Measurements from ENCODE around the gene PPP1R1B. TPM values are rescaled to one million over a fixed set of nuclear protein-coding genes. Genes with fewer than 3 reads are reported as not detected.

PPP1R1B gene
- total RNA-seq, 4 donors from 2014 or later: 2.7 to 12.2 (median 8.6) TPM

DNA sequence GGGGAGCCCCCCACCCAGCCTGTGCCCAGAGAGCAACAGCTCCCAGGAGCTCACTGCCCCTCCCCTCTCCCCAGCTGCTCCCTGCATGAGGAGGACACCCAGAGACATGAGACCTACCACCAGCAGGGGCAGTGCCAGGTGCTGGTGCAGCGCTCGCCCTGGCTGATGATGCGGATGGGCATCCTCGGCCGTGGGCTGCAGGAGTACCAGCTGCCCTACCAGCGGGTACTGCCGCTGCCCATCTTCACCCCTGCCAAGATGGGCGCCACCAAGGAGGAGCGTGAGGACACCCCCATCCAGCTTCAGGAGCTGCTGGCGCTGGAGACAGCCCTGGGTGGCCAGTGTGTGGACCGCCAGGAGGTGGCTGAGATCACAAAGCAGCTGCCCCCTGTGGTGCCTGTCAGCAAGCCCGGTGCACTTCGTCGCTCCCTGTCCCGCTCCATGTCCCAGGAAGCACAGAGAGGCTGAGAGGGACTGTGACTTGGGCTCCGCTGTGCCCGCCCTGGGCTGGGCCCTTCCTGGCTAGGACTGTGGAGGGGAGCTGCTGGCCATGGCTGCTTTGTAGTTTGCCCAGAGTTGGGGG is 39.0 kb downstream of the PPP1R1B start:
- H3K4me3 ChIP-seq: no peak overlapping the region
- no peaks in the 10 kb centered on the region for H3K9me3 ChIP-seq
- TF ChIP-seq, protein P1, sequence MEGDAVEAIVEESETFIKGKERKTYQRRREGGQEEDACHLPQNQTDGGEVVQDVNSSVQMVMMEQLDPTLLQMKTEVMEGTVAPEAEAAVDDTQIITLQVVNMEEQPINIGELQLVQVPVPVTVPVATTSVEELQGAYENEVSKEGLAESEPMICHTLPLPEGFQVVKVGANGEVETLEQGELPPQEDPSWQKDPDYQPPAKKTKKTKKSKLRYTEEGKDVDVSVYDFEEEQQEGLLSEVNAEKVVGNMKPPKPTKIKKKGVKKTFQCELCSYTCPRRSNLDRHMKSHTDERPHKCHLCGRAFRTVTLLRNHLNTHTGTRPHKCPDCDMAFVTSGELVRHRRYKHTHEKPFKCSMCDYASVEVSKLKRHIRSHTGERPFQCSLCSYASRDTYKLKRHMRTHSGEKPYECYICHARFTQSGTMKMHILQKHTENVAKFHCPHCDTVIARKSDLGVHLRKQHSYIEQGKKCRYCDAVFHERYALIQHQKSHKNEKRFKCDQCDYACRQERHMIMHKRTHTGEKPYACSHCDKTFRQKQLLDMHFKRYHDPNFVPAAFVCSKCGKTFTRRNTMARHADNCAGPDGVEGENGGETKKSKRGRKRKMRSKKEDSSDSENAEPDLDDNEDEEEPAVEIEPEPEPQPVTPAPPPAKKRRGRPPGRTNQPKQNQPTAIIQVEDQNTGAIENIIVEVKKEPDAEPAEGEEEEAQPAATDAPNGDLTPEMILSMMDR (IDR thresholded peaks at IDR 0.05): no peak
- TF ChIP-seq POLR2A (IDR thresholded peaks at IDR 0.05) (no peak), EP300 (IDR thresholded peaks at IDR 0.05) (no peak), POLR2AphosphoS5 (IDR thresholded peaks at IDR 0.05) (no peak)
- ATAC-seq: no peak
- H3K4me1 ChIP-seq: peaks cover 0 to 85% (median 37%) of the 10 kb centered on the region in 3 donors
- no CpG with 5 or more reads among the region's 17 CpGs for WGBS, 2 donors (ENCODE audit: low coverage in 1 of 2)
- peaks cover 0 to 25% of the 10 kb centered on the region in 2 donors for H3K36me3 ChIP-seq
- peak overlapping the region in 3 of 4 donors; percentile 57 to 70 (median 61) for H3K27ac ChIP-seq
- peaks cover 59% of the 10 kb centered on the region for H3K27me3 ChIP-seq

DNA sequence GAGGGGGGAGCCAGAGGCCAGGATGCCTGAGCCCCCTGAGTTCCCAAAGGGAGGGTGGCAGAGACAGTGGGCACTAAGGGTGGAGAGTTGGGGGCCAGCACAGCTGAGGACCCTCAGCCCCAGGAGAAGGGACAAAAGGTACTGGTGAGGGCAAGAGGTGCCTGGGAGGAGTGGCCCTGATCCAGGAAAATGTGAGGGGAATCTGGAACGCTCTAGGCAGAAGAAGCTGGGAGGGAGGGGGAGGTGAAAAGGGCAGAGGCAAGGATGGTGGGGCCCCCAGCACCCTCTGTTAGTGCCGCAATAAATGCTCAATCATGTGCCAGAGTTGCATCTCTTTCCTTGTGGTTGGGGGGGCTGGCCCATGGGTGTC is 39.5 kb downstream of the PPP1R1B start:
- Histone ChIP-seq H3K4me1 (peaks cover 0 to 82% (median 37%) of the 10 kb centered on the region in 3 donors), H3K27ac (peak overlapping the region in 3 of 4 donors; percentile 57 to 70 (median 61)), H3K9me3 (no peaks in the 10 kb centered on the region), H3K4me3 (no peak overlapping the region), H3K36me3 (peaks cover 0 to 20% of the 10 kb centered on the region in 2 donors), H3K27me3 (peaks cover 64% of the 10 kb centered on the region)
- 20 to 25% methylated on average over 1 to 2 of the region's 2 CpGs for WGBS, 2 donors (ENCODE audit: low coverage in 1 of 2)
- TF ChIP-seq EP300 (IDR thresholded peaks at IDR 0.05): no peak
- TF ChIP-seq POLR2A (IDR thresholded peaks at IDR 0.05): no peak
- no peak for TF ChIP-seq POLR2AphosphoS5 (IDR thresholded peaks at IDR 0.05)
- TF ChIP-seq, protein P1 (IDR thresholded peaks at IDR 0.05): no peak
- peak; percentile 13 for ATAC-seq

DNA sequence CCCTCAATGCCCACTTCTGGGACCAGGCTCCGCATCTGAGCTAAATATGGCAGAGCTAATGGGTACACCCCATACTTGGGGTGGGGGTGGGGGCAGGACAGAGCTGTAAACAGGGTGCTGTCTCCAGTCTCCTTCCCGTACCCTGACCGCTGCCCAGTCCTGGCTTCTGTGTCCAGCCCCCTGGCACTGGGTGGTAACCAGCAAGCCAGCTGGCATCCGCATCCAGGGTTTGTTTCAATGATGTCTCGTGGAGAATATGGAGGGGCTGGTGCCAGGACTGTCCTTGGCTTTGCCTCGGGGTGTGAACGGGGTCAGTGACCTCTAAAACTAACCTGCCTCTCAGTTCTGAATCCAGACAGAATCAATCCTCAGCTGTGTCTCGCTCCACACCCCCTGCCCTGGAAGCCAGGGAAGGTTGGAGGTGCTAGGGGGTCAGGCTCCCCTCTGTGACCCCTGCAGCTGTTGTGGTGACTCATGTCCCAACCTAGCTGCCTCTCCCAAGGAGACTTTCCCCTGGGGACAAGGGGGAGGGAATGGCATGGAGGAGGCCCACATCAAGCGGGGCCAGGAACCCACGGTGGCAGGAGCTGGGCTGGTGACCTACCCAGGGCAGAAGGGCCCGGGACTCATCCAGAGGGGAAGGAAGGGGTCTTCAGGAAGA is 40.0 kb downstream of the PPP1R1B start:
- Histone ChIP-seq H3K4me1 (peaks cover 0 to 82% (median 33%) of the 10 kb centered on the region in 3 donors), H3K36me3 (peaks cover 0 to 15% of the 10 kb centered on the region in 2 donors), H3K27ac (peak overlapping the region in 3 of 4 donors; percentile 57 to 70 (median 61)), H3K27me3 (peaks cover 69% of the 10 kb centered on the region), H3K9me3 (no peaks in the 10 kb centered on the region), H3K4me3 (peak overlapping the region in 1 of 2 donors; percentile 55)
- WGBS, 2 donors (ENCODE audit: low coverage in 1 of 2): 20 to 75% methylated on average over 1 to 2 of the region's 11 CpGs
- TF ChIP-seq POLR2A (IDR thresholded peaks at IDR 0.05) (no peak), POLR2AphosphoS5 (IDR thresholded peaks at IDR 0.05) (no peak), EP300 (IDR thresholded peaks at IDR 0.05) (no peak)
- TF ChIP-seq, protein P1 (IDR thresholded peaks at IDR 0.05): no peak
- peak; percentile 39 for ATAC-seq

DNA sequence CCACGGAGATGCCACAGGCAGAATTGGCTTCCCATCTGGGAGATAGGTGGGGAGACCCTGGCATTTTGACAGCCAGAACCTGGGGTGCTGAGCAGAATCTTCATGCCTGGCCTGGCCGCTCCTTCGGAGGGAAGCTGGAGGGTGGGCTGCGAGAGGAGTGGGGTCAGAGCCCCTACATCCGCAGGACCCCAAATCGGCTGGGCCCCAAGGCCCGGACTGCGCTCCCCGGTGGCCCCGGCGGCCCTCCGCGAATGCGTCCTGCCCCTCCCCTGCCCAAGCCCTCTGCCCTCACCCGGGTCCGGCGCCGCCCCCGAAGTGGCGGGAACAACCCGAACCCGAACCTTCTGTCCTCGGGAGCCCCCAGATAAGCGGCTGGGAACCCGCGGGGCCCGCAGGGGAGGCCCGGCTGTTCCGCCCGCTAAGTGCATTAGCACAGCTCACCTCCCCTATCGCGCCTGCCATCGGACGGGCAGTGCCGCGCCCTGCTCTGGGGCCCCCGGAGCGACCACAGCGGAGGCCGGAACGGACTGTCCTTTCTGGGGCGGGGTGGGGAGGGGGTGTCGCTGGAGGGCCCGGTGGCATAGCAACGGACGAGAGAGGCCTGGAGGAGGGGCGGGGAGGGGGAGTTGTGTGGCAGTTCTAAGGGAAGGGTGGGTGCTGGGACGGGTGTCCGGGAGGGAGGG is 40.7 kb downstream of the PPP1R1B start:
- Histone ChIP-seq H3K27ac (peak overlapping the region in 3 of 4 donors; percentile 54 to 70 (median 61)), H3K27me3 (peaks cover 72% of the 10 kb centered on the region)
- TF ChIP-seq POLR2AphosphoS5 (IDR thresholded peaks at IDR 0.05) (no peak), POLR2A (IDR thresholded peaks at IDR 0.05) (peak in 1 of 2 donors; percentile 13)

More for the DNA sequence above, 40.7 kb downstream of the PPP1R1B start:
- H3K4me1 ChIP-seq: peaks cover 0 to 80% (median 30%) of the 10 kb centered on the region in 3 donors
- no peaks in the 10 kb centered on the region for H3K9me3 ChIP-seq
- no peak for ATAC-seq
- H3K4me3 ChIP-seq: peak overlapping the region; percentile 20 to 55
- no CpG with 5 or more reads among the region's 49 CpGs for WGBS, 2 donors (ENCODE audit: low coverage in 1 of 2)
- H3K36me3 ChIP-seq: peaks cover 0 to 8% of the 10 kb centered on the region in 2 donors

All from gastroesophageal sphincter (tissue), 4 donors.